ENCODE measurements around the gene NEURL3.

NEURL3 gene

GRCh38 chr2:96531366-96531765, 26.2 kb upstream of the NEURL3 start:
- ChIA-PET CTCF (interaction anchor here (1.0 to 1.9 kb wide), 3 partner anchors 21 to 124 kb away, joined by 3 to 6 read pairs (median 4); no protein-coding TSS in a partner anchor), POLR2A (interaction anchor here (1.0 to 1.8 kb wide), 6 partner anchors 9 to 197 kb away, joined by 3 to 9 read pairs (median 3); partner anchors contain the start of gene NCAPH)
- no peak for TF ChIP-seq CTBP1 (IDR thresholded peaks at IDR 0.05; ENCODE audit: borderline replicate concordance)
- no peak for TF ChIP-seq HDGF (IDR thresholded peaks at IDR 0.05; ENCODE audit: borderline replicate concordance)
- no peak for TF ChIP-seq FOXM1 (IDR thresholded peaks at IDR 0.05; ENCODE audit: borderline replicate concordance)
- TF ChIP-seq ELF4 (IDR thresholded peaks at IDR 0.05): no peak
- no peak for TF ChIP-seq TARDBP (IDR thresholded peaks at IDR 0.05)
- TF ChIP-seq FOXA1 (IDR thresholded peaks at IDR 0.05): no peak
- no peak for TF ChIP-seq ZNF384 (IDR thresholded peaks at IDR 0.05)
- no peak for TF ChIP-seq SP1 (IDR thresholded peaks at IDR 0.05)
- no peak for TF ChIP-seq LEF1 (IDR thresholded peaks at IDR 0.05; ENCODE audit: borderline replicate concordance)
- no peak for TF ChIP-seq L3MBTL2 (conservative IDR thresholded peaks at IDR 0.05)
- no peak for DNase-seq (ENCODE audit: extremely low spot score)

- no peak for DNase-seq (ENCODE audit: extremely low spot score)
- ChIA-PET POLR2A (interaction anchor here (1.2 to 1.9 kb wide), 5 partner anchors 7 to 195 kb away, joined by 3 to 9 read pairs (median 4); partner anchors contain the start of gene NCAPH), CTCF (interaction anchor here (1.2 to 1.9 kb wide), 2 partner anchors 123 kb away, joined by 3 to 6 read pairs; no protein-coding TSS in a partner anchor)
- TF ChIP-seq NFRKB (IDR thresholded peaks at IDR 0.05) (no peak), FOXK2 (IDR thresholded peaks at IDR 0.05) (no peak), PKNOX1 (IDR thresholded peaks at IDR 0.05) (no peak), LEF1 (IDR thresholded peaks at IDR 0.05; ENCODE audit: borderline replicate concordance) (no peak), ZNF384 (IDR thresholded peaks at IDR 0.05) (no peak), CTBP1 (IDR thresholded peaks at IDR 0.05; ENCODE audit: borderline replicate concordance) (no peak), L3MBTL2 (conservative IDR thresholded peaks at IDR 0.05) (no peak; the same call in 1 of the 2 replicates), FOXA1 (IDR thresholded peaks at IDR 0.05) (no peak), ELF4 (IDR thresholded peaks at IDR 0.05) (no peak), BHLHE40 (IDR thresholded peaks at IDR 0.05; ENCODE audit: borderline replicate concordance) (no peak)
Measured at GRCh38 chr2:96530474-96531357, 25.6 kb upstream of the NEURL3 start.

- POLR2A ChIA-PET: interaction anchor here (1.9 kb wide), 1 partner anchor 8 kb away, joined by 4 read pairs; no protein-coding TSS in a partner anchor
- CTCF ChIA-PET: interaction anchor here (1.2 kb wide), 1 partner anchor 123 kb away, joined by 3 read pairs; no protein-coding TSS in a partner anchor
- no peak for TF ChIP-seq SP1 (IDR thresholded peaks at IDR 0.05)
- TF ChIP-seq ARNT (IDR thresholded peaks at IDR 0.05): no peak
- TF ChIP-seq HDGF (IDR thresholded peaks at IDR 0.05; ENCODE audit: borderline replicate concordance): no peak
- TF ChIP-seq TARDBP (IDR thresholded peaks at IDR 0.05): no peak
- no peak for TF ChIP-seq ZNF384 (IDR thresholded peaks at IDR 0.05)
- TF ChIP-seq FOXK2 (IDR thresholded peaks at IDR 0.05): no peak
- no peak for TF ChIP-seq NFRKB (IDR thresholded peaks at IDR 0.05)
- TF ChIP-seq L3MBTL2 (conservative IDR thresholded peaks at IDR 0.05): no peak
- TF ChIP-seq FOXM1 (IDR thresholded peaks at IDR 0.05; ENCODE audit: borderline replicate concordance): no peak
- no peak for TF ChIP-seq LEF1 (IDR thresholded peaks at IDR 0.05; ENCODE audit: borderline replicate concordance)
- no peak for TF ChIP-seq CTBP1 (IDR thresholded peaks at IDR 0.05; ENCODE audit: borderline replicate concordance)
- no peak for TF ChIP-seq SUZ12 (IDR thresholded peaks at IDR 0.05)
- TF ChIP-seq FOXA1 (IDR thresholded peaks at IDR 0.05): no peak
- no peak for TF ChIP-seq BHLHE40 (IDR thresholded peaks at IDR 0.05; ENCODE audit: borderline replicate concordance)
- no peak for DNase-seq (ENCODE audit: extremely low spot score)
Measured at GRCh38 chr2:96530144-96530430, 24.9 kb upstream of the NEURL3 start.

GRCh38 chr2:96529376-96530143, 24.4 kb upstream of the NEURL3 start:
- CTCF ChIA-PET: interaction anchor here (1.2 kb wide), 1 partner anchor 122 kb away, joined by 3 read pairs; no protein-coding TSS in a partner anchor
- no peak for DNase-seq (ENCODE audit: extremely low spot score)
- TF ChIP-seq ARNT (IDR thresholded peaks at IDR 0.05) (no peak), FOXM1 (IDR thresholded peaks at IDR 0.05; ENCODE audit: borderline replicate concordance) (no peak), SUZ12 (IDR thresholded peaks at IDR 0.05) (no peak), FOXK2 (IDR thresholded peaks at IDR 0.05) (no peak), L3MBTL2 (conservative IDR thresholded peaks at IDR 0.05) (no peak), FOXA1 (IDR thresholded peaks at IDR 0.05) (no peak), CTBP1 (IDR thresholded peaks at IDR 0.05; ENCODE audit: borderline replicate concordance) (no peak), NFRKB (IDR thresholded peaks at IDR 0.05) (no peak), ELF4 (IDR thresholded peaks at IDR 0.05) (no peak)
- POLR2A ChIA-PET: interaction anchor here (1.9 kb wide), 1 partner anchor 8 kb away, joined by 4 read pairs; no protein-coding TSS in a partner anchor

GRCh38 chr2:96528700-96529375, 23.7 kb upstream of the NEURL3 start:
- DNase-seq (ENCODE audit: extremely low spot score): no peak
- TF ChIP-seq ELF4 (IDR thresholded peaks at IDR 0.05) (no peak), TARDBP (IDR thresholded peaks at IDR 0.05) (no peak), PKNOX1 (IDR thresholded peaks at IDR 0.05) (no peak), L3MBTL2 (conservative IDR thresholded peaks at IDR 0.05) (no peak), SUZ12 (IDR thresholded peaks at IDR 0.05) (no peak), ARNT (IDR thresholded peaks at IDR 0.05) (no peak), CTBP1 (IDR thresholded peaks at IDR 0.05; ENCODE audit: borderline replicate concordance) (no peak), LEF1 (IDR thresholded peaks at IDR 0.05; ENCODE audit: borderline replicate concordance) (no peak), FOXK2 (IDR thresholded peaks at IDR 0.05) (no peak), ZNF384 (IDR thresholded peaks at IDR 0.05) (no peak), FOXA1 (IDR thresholded peaks at IDR 0.05) (no peak), SP1 (IDR thresholded peaks at IDR 0.05) (no peak)
- ChIA-PET POLR2A (interaction anchor here (1.9 kb wide), 1 partner anchor 9 kb away, joined by 4 read pairs; no protein-coding TSS in a partner anchor), CTCF (interaction anchor here (0.7 kb wide), 1 partner anchor 25 kb away, joined by 3 read pairs; no protein-coding TSS in a partner anchor)
